Endothelial cell of umbilical vein (primary cell): ENCODE results near the gene GPRIN2.

ENCODE experiments used
- CTCF ChIP-seq, 2 donors: IDR thresholded peaks; 1 replicate in 1 of 2; 2 replicates in 1 of 2; pipeline ENCODE4 v1.5.1; 2011; ENCODE audit warnings: low read length in 2 of 2, mild to moderate bottlenecking in 2 of 2, moderate library complexity in 2 of 2, control low read depth in 1 of 2, inconsistent platforms in 1 of 2, low read depth in 1 of 2; ENCODE audit not compliant: insufficient read depth in 1 of 2; ENCODE audit errors: extremely low read depth in 1 of 2
- POLR2A ChIP-seq: IDR thresholded peaks from 2 replicates; pipeline ENCODE4 v1.6.1; 2012; ENCODE audit warnings: low read depth, mild to moderate bottlenecking, control low read depth, low read length

GRCh38 chr10:46542567-46543465 is 13.6 kb downstream of the GPRIN2 start:
- no peak for TF ChIP-seq CTCF (IDR thresholded peaks at IDR 0.05; ENCODE audit: extremely low read depth in 1 of 2, insufficient read depth in 1 of 2, low read depth in 1 of 2, low read length in 2 of 2)
- TF ChIP-seq POLR2A: no peak
